Stimulated activated naive B cell treated with anti-CD40 and anti-IgM and Interleukin-4, amounts not matched to agents 10 μg/mL and 1 μg/mL and 100 μg/mL, for 72 hours (primary cell): ENCODE results near the gene CERS6.
A peak's percentile ranks its signal among the peaks of the same experiment; 100 is the strongest.

Experiments
- ATAC-seq, 2 donors: fragments of 150-1000 bp; cut with Tn5 transposase; replicated peaks; 2 replicates each; pipeline ENCODE4 v1.10.0; 2021; ENCODE audit warnings: moderate library complexity in 1 of 2
- DNase-seq: peaks from one replicate; pipeline ENCODE4 v3.0.0; 2021
- H3K27ac Mint-ChIP-seq: one replicate; pipeline ENCODE4 v1.8.0; 2022; ENCODE audit warnings: mild to moderate bottlenecking, mixed read lengths
- H3K27me3 Mint-ChIP-seq, 2 donors: one replicate each; pipeline ENCODE4 v1.8.0; 2022; ENCODE audit warnings: mixed read lengths in 2 of 2
- H3K36me3 Mint-ChIP-seq, 2 donors: one replicate each; pipeline ENCODE4 v1.8.0; 2022; ENCODE audit warnings: mixed read lengths in 2 of 2, mild to moderate bottlenecking in 1 of 2
- H3K4me1 Mint-ChIP-seq, 2 donors: one replicate each; pipeline ENCODE4 v1.8.0; 2022; ENCODE audit warnings: mixed read lengths in 2 of 2, mild to moderate bottlenecking in 1 of 2
- H3K4me3 Mint-ChIP-seq, 2 donors: one replicate each; pipeline ENCODE4 v1.8.0; 2022; ENCODE audit warnings: mild to moderate bottlenecking in 2 of 2, mixed read lengths in 2 of 2, moderate library complexity in 1 of 2
- H3K9me3 Mint-ChIP-seq, 2 donors: one replicate each; pipeline ENCODE4 v1.8.0; 2022; ENCODE audit warnings: mixed read lengths in 2 of 2, mild to moderate bottlenecking in 1 of 2

The CERS6 gene

DNA sequence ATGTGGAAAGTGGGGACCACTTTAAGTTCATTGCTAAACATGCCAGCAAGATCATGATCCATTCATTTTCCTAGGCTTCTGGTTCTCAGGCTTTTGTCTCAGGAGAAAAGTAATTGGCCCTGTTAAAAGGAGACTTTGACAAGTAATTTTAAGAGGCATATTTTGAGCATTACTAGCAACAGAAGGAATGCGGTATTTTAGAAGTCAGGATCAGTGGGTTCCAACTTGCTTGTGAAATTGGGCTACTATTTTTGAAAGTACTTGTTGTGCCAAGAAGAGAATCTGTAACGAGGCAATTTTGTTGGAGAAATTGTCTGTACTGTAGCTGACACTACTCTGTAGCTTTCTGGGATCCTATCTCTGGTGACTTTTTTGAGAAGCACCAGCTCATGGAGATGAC, 59.4 kb downstream of the CERS6 start:
- peaks cover 0 to 15% of the 10 kb centered on the region in 2 donors for H3K36me3 Mint-ChIP-seq
- H3K9me3 Mint-ChIP-seq, result peaks cover 0 to 2% of the 10 kb centered on the region in 2 donors
- no peak overlapping the region for H3K27ac Mint-ChIP-seq
- H3K27me3 Mint-ChIP-seq, result no peaks in the 10 kb centered on the region
- peaks cover 26 to 48% of the 10 kb centered on the region in 2 donors for H3K4me1 Mint-ChIP-seq
- H3K4me3 Mint-ChIP-seq, result no peak overlapping the region
- ATAC-seq (no peak), DNase-seq (no peak)

DNA sequence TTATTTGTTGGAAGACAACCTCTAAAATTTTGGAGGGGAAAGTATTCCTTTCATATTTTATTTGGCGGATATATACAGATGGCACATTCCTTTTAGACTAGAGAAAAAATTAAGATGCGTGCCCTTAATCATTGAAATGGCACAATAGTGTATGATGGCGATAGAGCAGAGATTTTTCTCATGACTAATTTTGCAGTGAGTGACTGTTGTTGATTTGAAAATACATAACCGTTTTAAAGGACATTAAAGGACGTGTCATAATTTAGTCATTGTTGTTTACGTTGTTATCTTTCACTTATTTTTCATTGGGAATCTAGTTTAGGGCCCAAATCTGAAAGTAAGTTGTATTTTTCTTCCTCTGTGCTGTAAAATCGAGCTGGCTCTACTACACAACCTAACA, 61.7 kb downstream of the CERS6 start:
- DNase-seq, result no peak
- peaks cover 24 to 52% of the 10 kb centered on the region in 2 donors for H3K4me1 Mint-ChIP-seq
- no peak overlapping the region for H3K27ac Mint-ChIP-seq
- H3K9me3 Mint-ChIP-seq, result no peaks in the 10 kb centered on the region
- H3K36me3 Mint-ChIP-seq, result peaks cover 0 to 13% of the 10 kb centered on the region in 2 donors
- no peak overlapping the region for H3K4me3 Mint-ChIP-seq
- no peaks in the 10 kb centered on the region for H3K27me3 Mint-ChIP-seq
- ATAC-seq, result no peak

DNA sequence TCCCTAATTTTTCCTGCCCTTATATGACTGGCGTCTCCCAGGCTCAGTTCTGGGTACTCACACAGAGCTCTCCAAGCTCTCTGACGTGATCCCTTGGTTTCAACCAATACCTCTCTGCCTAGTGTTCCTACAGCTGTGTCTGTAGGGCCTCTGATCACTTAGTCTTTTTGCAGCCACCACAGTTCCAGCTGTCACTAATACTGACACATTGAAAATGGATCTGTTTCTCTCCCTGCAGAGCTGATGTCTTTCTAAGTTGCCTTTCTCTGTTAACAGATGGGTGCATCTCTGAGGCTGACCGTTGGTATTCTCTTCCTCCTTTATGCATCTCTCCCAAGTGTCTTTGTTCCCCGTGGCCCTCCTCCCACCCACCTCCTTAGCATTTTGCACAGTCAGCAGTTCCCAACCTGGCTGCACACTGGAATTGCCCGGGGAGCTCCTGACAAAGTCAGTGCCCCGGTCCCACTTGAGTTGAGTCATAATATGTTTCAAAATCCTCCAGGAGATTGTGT, 62.5 kb downstream of the CERS6 start:
- peaks cover 0 to 8% of the 10 kb centered on the region in 2 donors for H3K36me3 Mint-ChIP-seq
- DNase-seq (no peak), ATAC-seq (no peak)
- no peaks in the 10 kb centered on the region for H3K27me3 Mint-ChIP-seq
- H3K9me3 Mint-ChIP-seq, result no peaks in the 10 kb centered on the region
- peaks cover 30 to 60% of the 10 kb centered on the region in 2 donors for H3K4me1 Mint-ChIP-seq
- no peak overlapping the region for H3K4me3 Mint-ChIP-seq
- no peak overlapping the region for H3K27ac Mint-ChIP-seq

DNA sequence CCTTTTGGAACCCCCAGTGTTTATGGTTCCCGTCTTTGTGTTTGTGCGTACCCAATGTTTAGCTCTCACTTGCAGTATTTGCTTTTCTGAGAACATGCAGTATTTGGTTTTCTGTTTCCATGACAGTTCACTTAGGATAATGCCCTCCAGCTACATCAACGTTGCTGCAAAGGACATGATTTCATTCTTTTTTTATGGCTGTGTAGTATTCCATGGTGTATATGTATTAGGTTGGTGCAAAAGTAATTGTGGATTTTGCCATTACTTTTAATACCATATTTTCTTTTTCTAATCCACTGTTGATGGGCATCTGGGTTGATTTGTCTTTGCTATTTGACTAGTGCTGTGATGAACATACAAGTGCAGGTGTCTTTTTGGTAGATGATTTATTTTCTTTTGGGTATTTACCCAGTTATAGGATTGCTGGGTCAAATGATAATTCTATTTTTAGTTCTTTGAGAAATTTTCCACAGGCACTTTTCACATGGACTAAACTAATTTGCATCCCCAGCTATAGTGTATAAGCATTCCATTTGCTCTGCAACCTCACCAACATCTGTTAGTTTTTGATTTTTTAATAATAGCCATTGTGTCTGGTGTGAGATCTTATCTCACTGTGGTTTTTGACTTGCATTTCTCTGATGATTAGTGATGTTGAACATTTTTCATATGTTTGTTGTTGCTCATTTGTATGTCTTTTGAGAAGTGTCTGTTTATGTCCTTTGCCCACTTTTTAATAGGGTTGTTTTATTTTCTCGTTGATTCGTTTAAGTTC, 63.6 kb downstream of the CERS6 start:
- H3K36me3 Mint-ChIP-seq, result no peaks in the 10 kb centered on the region
- H3K4me1 Mint-ChIP-seq, result peaks cover 37 to 60% of the 10 kb centered on the region in 2 donors
- ATAC-seq (no peak), DNase-seq (no peak)
- no peaks in the 10 kb centered on the region for H3K9me3 Mint-ChIP-seq
- no peak overlapping the region for H3K27ac Mint-ChIP-seq
- no peaks in the 10 kb centered on the region for H3K27me3 Mint-ChIP-seq
- H3K4me3 Mint-ChIP-seq, result no peak overlapping the region

DNA sequence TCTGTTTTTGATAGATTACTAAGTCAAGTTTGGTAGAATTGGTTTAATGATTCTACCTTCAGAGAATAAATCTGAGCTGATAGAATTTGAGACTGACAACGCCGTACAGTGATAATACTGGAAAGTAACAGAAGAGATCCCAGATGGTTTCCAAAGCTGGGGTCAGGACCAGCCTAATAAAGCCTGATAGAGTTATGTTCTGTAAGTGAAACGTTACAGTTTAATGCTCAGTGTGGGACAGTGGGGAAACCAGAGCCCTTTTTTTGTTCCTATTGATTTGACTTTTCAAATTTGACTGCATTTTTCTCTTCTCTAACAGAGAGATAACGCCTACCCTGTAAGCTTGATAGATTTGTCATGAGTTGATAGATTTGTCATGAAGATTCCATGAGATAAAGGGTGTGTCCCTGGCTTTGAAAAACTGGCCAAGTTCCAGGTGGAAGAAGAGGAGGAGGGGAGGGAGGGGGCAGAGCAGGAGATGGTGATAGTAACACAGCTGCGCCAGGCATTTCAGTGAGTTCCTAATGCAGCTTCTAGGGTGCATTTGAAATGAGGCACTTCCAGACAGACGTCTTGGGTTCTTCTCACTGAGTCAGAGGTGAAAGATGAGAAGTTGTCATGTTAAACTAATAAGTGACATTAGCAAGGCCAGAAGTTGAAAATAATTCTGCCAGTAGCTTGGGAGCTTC, 65.1 kb downstream of the CERS6 start:
- Mint-ChIP-seq H3K4me1 (peaks cover 36 to 60% of the 10 kb centered on the region in 2 donors), H3K36me3 (no peaks in the 10 kb centered on the region), H3K9me3 (no peaks in the 10 kb centered on the region), H3K4me3 (no peak overlapping the region), H3K27ac (no peak overlapping the region), H3K27me3 (no peaks in the 10 kb centered on the region)
- no peak for DNase-seq
- ATAC-seq, result peak in 1 of 2 donors; percentile 33

DNA sequence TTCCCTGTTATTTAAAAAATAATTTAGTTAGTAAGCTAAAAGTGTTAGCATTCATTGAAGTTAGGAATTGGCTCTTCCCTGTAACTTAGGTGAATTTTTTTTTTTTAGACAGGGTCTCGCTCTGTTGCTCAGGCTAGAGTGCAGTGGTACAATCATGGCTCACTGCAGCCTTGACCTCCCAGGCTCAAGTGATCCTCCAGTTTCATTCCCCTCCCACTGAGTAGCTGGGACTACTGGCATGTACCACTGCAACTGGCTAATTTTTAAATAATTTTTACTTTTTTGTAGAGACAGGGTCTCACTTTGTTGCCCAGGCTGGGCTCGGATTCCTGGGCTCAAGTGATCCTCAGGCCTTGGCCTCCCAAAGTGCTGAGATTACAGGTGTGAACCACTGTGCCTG, 66.4 kb downstream of the CERS6 start:
- H3K27me3 Mint-ChIP-seq, result no peaks in the 10 kb centered on the region
- DNase-seq, result no peak
- no peaks in the 10 kb centered on the region for H3K9me3 Mint-ChIP-seq
- no peak overlapping the region for H3K27ac Mint-ChIP-seq
- peaks cover 0 to 2% of the 10 kb centered on the region in 2 donors for H3K36me3 Mint-ChIP-seq
- H3K4me3 Mint-ChIP-seq, result no peak overlapping the region
- H3K4me1 Mint-ChIP-seq, result peaks cover 31 to 55% of the 10 kb centered on the region in 2 donors
- ATAC-seq, result no peak

DNA sequence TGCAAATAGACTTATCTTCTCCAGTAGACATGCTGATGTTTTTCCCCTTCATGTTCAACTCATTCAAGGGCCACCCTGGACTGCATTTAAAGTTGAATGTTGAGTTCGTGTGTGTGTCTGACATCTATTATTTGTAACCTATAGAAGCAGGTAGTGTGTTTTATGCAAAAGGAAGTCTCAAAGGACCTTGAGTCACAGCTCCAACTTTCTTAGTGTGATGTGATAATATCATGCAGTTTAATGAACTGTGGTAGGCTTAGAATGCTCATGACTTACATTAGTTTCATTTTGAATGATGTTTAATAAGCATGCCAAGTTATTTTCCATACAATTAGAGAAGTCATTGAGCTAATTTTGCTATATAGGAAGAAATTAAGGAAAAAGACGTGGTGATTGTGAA, 67.9 kb downstream of the CERS6 start:
- H3K27ac Mint-ChIP-seq, result no peak overlapping the region
- no peak overlapping the region for H3K4me3 Mint-ChIP-seq
- ATAC-seq, result peak; percentile 69 to 71
- no peaks in the 10 kb centered on the region for H3K9me3 Mint-ChIP-seq
- peaks cover 32 to 59% of the 10 kb centered on the region in 2 donors for H3K4me1 Mint-ChIP-seq
- no peaks in the 10 kb centered on the region for H3K27me3 Mint-ChIP-seq
- DNase-seq, result no peak
- H3K36me3 Mint-ChIP-seq, result peaks cover 0 to 9% of the 10 kb centered on the region in 2 donors

DNA sequence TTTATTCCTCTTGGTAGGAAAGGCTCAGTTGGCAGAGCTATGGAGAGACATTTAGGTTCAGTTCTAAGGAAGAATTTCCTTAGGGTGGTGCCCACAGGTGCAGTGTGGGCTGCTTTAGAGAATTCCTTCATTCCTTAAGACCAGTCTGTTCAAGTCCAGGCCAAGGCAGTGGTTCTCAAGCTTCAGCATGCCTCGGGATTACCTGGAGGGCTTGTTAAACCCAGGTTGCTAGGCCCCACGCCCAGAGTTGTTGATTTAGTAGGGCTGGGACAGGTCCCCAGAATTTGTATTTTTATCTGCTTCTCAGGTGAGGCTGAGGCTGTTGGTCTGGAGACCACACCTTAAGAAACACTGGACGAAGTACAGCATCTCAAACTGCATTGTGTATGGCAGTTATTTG, 68.9 kb downstream of the CERS6 start:
- Mint-ChIP-seq H3K36me3 (peaks cover 0 to 12% of the 10 kb centered on the region in 2 donors), H3K27me3 (no peaks in the 10 kb centered on the region), H3K27ac (no peak overlapping the region), H3K9me3 (no peaks in the 10 kb centered on the region), H3K4me1 (peaks cover 35 to 66% of the 10 kb centered on the region in 2 donors), H3K4me3 (no peak overlapping the region)
- DNase-seq (no peak), ATAC-seq (no peak)

DNA sequence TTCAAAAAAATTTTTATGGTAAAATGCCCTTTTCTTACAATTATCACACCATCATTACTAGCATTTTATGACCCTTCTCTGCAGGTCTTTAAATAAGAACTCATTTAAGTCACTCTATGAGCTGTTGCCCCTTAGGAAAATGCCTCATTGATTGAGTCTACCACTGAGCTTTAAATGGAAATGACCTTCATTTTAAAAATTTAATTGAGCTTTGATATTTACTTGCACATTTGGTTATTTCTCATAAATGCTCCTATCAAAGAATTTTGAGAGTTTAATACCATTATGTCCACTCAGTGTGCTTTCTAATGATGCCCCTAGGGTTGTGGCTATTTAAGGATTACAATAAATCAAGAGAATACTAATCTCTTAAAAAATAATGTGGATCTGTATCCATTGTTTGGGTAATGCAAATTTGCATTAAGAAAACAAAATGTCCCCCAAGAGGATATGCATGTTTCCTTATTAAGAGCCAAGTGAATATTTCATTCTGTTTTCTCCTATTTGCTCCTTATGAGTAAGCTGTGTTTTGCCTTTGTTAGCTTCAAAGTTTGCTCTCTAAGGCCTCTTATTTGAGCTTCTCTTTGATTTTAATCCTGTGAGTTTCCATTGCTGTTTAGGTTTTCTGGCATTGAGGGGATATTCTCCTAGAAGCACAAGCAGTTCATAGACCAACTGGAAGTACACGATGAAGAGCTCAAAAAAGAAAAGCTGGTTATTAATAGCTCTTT, 69.8 kb downstream of the CERS6 start:
- Mint-ChIP-seq H3K36me3 (peaks cover 0 to 12% of the 10 kb centered on the region in 2 donors), H3K9me3 (no peaks in the 10 kb centered on the region), H3K4me3 (no peak overlapping the region), H3K27ac (no peak overlapping the region), H3K27me3 (no peaks in the 10 kb centered on the region), H3K4me1 (peaks cover 33 to 69% of the 10 kb centered on the region in 2 donors)
- DNase-seq (no peak), ATAC-seq (no peak)

DNA sequence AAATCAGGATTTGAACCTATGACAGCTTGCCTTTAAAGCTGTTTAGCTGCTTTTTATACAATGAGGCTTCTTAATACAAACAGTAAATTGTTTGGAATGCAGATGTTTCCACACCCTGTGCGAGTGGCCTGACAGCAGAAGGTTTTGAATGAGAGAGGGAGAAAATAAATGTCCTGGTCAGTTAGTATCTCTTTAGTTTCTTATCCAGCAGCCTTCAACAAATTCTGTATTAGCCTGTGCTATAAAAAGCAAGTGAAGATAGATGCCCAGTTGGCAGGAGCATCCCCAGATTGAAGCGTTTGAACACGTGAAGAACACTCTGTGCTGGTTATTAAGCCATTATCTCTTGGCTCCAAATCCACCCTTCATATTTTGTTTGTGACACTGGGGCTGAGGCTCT, 70.6 kb downstream of the CERS6 start:
- peaks cover 0 to 12% of the 10 kb centered on the region in 2 donors for H3K36me3 Mint-ChIP-seq

DNA sequence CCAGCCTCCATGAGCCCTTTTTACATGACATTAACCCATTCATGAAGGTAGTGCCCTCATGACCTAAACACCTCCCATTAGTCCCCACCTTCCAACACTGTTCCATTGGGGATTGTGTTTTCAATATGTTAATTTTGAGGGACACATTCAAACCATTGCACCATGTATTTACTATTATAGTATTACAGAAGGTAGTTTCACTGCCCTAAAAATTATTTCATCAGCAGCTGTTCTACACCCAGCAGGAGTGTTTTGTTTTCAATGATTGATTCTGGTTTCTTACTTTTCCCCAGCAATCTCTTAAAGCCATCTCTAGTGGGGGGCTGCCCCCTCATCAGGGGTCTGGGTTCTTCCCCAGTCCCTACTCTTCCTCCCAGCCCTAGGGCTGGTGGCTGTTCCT, 71.9 kb downstream of the CERS6 start:
- Mint-ChIP-seq H3K4me1 (peaks cover 38 to 70% of the 10 kb centered on the region in 2 donors), H3K4me3 (no peak overlapping the region)
- no peak for DNase-seq

More for the DNA sequence above, 70.6 kb downstream of the CERS6 start:
- Mint-ChIP-seq H3K27ac (no peak overlapping the region), H3K9me3 (no peaks in the 10 kb centered on the region), H3K4me1 (peaks cover 34 to 69% of the 10 kb centered on the region in 2 donors), H3K4me3 (no peak overlapping the region), H3K27me3 (no peaks in the 10 kb centered on the region)
- no peak for DNase-seq
- no peak for ATAC-seq

DNA sequence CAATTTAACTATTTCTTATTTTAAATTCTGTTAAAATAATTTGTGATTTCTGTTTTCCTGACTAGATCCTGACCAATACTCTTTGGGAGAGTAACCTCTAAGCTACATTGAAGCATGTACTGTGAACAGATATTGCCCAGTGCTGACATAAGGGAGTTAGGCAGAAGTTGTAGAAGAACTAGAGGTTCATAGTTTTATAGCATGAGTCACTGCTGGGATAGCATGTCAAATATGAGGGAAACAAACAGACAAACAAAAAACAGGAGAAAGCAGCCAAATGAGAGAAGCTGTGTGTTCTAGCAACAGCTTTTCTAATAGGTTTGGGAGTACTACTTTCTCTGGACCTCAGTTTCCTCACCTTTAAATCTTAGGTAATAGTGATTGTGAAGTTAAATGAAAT, 72.4 kb downstream of the CERS6 start:
- H3K9me3 Mint-ChIP-seq, result peaks cover 0 to 2% of the 10 kb centered on the region in 2 donors
- no peak overlapping the region for H3K4me3 Mint-ChIP-seq
- ATAC-seq (no peak), DNase-seq (no peak)
- H3K36me3 Mint-ChIP-seq, result peaks cover 0 to 17% of the 10 kb centered on the region in 2 donors
- no peaks in the 10 kb centered on the region for H3K27me3 Mint-ChIP-seq
- no peak overlapping the region for H3K27ac Mint-ChIP-seq
- peaks cover 39 to 70% of the 10 kb centered on the region in 2 donors for H3K4me1 Mint-ChIP-seq

More for the DNA sequence above, 71.9 kb downstream of the CERS6 start:
- Mint-ChIP-seq H3K9me3 (peaks cover 0 to under 1% of the 10 kb centered on the region in 2 donors), H3K27ac (no peak overlapping the region), H3K36me3 (peaks cover 0 to 12% of the 10 kb centered on the region in 2 donors), H3K27me3 (no peaks in the 10 kb centered on the region)
- no peak for ATAC-seq

DNA sequence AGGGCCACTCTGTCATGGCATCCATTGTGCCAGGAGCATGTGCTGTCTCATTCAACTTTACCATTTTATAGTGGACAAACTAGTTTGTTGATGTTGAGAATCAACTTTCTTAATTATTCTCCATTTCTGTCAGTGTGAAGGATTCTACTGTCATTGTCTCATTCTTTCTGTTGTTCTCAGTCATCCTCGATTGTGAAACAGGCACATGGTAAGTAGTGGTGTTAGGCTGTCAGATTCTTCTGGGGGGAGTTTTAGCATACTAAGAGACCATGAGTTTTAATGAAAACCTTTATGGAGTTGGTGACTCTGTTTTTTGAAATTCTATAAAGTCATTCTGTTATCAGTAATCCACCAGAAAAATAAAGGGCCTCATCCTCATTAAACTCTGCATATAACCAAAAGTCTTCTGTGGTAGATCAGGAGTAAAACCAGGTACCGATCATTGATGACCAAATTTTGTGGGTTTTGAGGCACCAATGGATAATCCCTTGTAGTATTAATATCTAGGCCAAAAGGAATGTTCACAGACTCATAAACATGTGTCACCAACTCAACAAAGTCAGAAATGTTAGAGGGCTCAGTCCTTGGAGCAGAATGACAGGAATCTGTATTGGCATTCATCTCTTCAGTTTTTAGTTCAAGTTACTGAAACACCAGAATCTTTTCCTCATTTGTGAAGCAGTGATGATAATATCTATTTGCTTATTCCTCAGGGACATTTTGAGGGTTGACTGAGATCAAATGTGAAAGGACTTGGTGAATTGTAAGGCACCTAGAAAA, 73.2 kb downstream of the CERS6 start:
- H3K36me3 Mint-ChIP-seq, result peaks cover 2 to 24% of the 10 kb centered on the region in 2 donors
- H3K27ac Mint-ChIP-seq, result no peak overlapping the region
- DNase-seq, result no peak
- peaks cover 39 to 70% of the 10 kb centered on the region in 2 donors for H3K4me1 Mint-ChIP-seq
- H3K9me3 Mint-ChIP-seq, result peaks cover 2 to 4% of the 10 kb centered on the region in 2 donors
- no peaks in the 10 kb centered on the region for H3K27me3 Mint-ChIP-seq
- no peak overlapping the region for H3K4me3 Mint-ChIP-seq
- ATAC-seq, result no peak
